Left ventricle myocardium inferior (tissue), 1 donor: ENCODE data around the gene CDH4. TPM values are rescaled to one million over a fixed set of nuclear protein-coding genes. Genes with fewer than 3 reads are reported as not detected.

Experiments used
- DNase-seq: peaks from one replicate; pipeline ENCODE4 v3.0.0-alpha.2; 2020
- H3K27ac ChIP-seq: fragments of 200-600 bp; replicated peaks from 2 replicates; pipeline ENCODE4 v1.8.0; 2021
- H3K27me3 ChIP-seq: fragments of 200-600 bp; 2 replicates; pipeline ENCODE4 v1.8.0; 2021; ENCODE audit warnings: low read depth
- H3K36me3 ChIP-seq: fragments of 200-600 bp; 2 replicates; pipeline ENCODE4 v1.8.0; 2021
- H3K4me1 ChIP-seq: fragments of 200-600 bp; 2 replicates; pipeline ENCODE4 v1.8.0; 2021
- H3K4me3 ChIP-seq: fragments of 200-600 bp; 2 replicates; pipeline ENCODE4 v1.8.0; 2021; ENCODE audit warnings: mild to moderate bottlenecking, moderate library complexity
- H3K9me3 ChIP-seq: fragments of 200-600 bp; replicated peaks from 2 replicates; pipeline ENCODE4 v1.8.0; 2021
- intact Hi-C: fragments of 100-400 bp; cut with micrococcal nuclease; formaldehyde crosslinking; loops from one replicate; pipeline ENCODE4 v1.11.0; 2022
- total RNA-seq: library from RNA; stranded (reverse); fragmentation: NEBNext Ultra II Directional; extraction: Animal tissue kit (Norgen Biotek cat#: 25700); gene quantifications from one replicate; pipeline ENCODE4 v1.2.1, GENCODE V29; 2021
- TF ChIP-seq, protein P1 (sequence below): fragments of 200-600 bp; IDR thresholded peaks from 2 replicates; pipeline ENCODE4 v1.8.0; 2021; ENCODE audit warnings: antibody characterized with exemption, mild to moderate bottlenecking, borderline replicate concordance
- donor health status: DM: no; HTN: yes; CAD: no; lungs with severe emphysema.

CDH4 gene
- total RNA-seq, 1 donor from 2014 or later: 0.05 TPM

DNA sequence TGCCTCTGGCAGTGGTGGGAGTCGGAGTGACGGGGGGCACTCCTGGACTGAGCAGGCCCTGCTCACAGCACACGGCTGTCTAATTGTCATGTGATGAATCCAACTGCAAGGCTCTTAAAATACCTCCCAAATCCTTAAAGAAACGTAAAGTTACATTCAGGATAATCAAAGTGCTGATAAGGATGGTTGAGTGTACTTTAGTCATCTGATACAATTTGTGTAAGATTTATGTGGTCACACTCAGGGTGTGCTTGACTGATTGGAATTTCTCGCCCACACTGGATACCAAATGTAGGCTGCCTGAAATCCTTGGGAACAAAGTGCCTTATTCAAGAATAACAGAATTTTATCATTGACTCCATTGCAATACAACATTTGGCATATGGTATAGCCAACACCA lies 238.7 kb downstream of the CDH4 start:
- intact Hi-C loops: no loop called here
- Histone ChIP-seq H3K27me3 (peaks cover 66% of the 10 kb centered on the region), H3K27ac (no peak overlapping the region), H3K36me3 (no peaks in the 10 kb centered on the region), H3K9me3 (no peaks in the 10 kb centered on the region), H3K4me3 (no peak overlapping the region), H3K4me1 (no peaks in the 10 kb centered on the region)
- no peak for DNase-seq
- TF ChIP-seq, protein P1, sequence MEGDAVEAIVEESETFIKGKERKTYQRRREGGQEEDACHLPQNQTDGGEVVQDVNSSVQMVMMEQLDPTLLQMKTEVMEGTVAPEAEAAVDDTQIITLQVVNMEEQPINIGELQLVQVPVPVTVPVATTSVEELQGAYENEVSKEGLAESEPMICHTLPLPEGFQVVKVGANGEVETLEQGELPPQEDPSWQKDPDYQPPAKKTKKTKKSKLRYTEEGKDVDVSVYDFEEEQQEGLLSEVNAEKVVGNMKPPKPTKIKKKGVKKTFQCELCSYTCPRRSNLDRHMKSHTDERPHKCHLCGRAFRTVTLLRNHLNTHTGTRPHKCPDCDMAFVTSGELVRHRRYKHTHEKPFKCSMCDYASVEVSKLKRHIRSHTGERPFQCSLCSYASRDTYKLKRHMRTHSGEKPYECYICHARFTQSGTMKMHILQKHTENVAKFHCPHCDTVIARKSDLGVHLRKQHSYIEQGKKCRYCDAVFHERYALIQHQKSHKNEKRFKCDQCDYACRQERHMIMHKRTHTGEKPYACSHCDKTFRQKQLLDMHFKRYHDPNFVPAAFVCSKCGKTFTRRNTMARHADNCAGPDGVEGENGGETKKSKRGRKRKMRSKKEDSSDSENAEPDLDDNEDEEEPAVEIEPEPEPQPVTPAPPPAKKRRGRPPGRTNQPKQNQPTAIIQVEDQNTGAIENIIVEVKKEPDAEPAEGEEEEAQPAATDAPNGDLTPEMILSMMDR: no peak

- H3K36me3 ChIP-seq: no peaks in the 10 kb centered on the region
- H3K4me3 ChIP-seq: no peak overlapping the region
- no peaks in the 10 kb centered on the region for H3K9me3 ChIP-seq
- peaks cover 68% of the 10 kb centered on the region for H3K27me3 ChIP-seq
- H3K27ac ChIP-seq: no peak overlapping the region
- DNase-seq: no peak
- TF ChIP-seq, protein P1: no peak
- intact Hi-C loops: no loop called here
- H3K4me1 ChIP-seq: no peaks in the 10 kb centered on the region
These were observed 240.0 kb downstream of the CDH4 start for GRCh38 chr20:61492065-61492464.

DNA sequence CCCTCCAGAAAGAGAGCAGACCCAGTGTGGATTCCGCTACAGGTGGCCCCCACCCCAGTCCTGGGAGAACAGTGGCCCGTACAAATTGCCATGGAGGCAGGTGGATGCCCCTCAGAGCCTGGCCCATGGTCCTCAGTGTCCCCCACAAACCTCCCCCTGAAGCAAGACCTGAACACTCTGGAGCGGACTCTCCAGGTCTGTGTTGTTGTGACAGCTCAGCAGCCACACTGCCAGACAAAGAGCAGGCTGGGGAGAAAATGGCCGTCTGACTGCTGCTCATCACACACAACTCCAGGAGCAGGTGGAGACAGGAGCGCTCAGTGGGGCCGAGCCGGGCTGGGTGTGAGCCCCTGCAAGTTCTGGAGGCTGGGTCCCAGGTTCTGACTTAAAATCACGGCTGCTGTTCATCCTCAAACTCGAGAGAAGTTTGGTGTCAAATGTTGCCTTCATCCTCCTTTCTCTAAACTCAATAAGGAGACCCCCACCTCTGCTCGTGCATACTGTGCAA lies 241.8 kb downstream of the CDH4 start:
- peaks cover 67% of the 10 kb centered on the region for H3K27me3 ChIP-seq
- intact Hi-C loops: no loop called here
- H3K9me3 ChIP-seq: no peaks in the 10 kb centered on the region
- H3K4me1 ChIP-seq: no peaks in the 10 kb centered on the region
- no peak overlapping the region for H3K27ac ChIP-seq
- no peak overlapping the region for H3K4me3 ChIP-seq
- TF ChIP-seq, protein P1: no peak
- DNase-seq: no peak
- H3K36me3 ChIP-seq: no peaks in the 10 kb centered on the region

DNA sequence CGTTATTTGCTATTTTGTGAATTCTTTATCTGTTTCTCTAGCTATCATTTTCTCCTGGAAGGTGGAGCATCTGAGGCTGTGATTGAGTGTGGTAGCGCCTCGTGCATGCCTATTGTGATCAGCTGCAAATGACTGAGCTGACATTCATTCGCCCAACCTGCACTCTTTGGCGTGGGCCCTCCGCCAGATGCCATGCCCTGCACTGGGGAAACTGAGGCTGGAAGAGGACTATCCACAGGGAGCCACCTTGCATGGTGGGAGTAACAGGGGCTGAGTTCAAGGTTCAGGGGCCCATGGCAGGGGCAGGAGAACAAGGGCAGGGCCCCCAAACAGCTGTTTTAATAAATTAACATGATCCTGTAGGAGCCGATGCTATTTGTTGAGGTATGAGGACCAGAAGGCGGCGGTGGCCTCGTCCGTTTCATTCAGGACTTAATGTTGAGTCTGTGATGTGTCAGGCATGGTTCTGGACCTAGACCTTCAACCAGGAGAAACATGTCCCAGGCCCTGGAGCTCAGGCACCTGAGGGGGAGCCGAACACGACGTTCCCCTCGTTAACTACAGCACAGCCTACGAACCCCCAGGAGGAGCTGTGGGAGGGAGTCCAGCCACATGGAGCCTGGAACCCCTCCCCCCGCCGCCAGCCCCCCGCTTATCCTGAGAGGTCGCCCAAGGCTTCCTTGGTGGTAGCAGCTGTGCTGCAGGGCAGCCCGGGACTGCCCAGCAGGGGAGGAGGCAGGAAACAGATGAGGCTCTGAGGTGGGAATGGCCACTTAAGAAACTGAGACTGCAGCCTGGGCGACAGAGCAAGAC lies 242.9 kb downstream of the CDH4 start:
- DNase-seq: no peak
- Histone ChIP-seq H3K27ac (no peak overlapping the region), H3K27me3 (peaks cover 57% of the 10 kb centered on the region), H3K4me1 (no peaks in the 10 kb centered on the region), H3K9me3 (no peaks in the 10 kb centered on the region), H3K36me3 (no peaks in the 10 kb centered on the region), H3K4me3 (no peak overlapping the region)
- TF ChIP-seq, protein P1: no peak
- intact Hi-C loops: no loop called here

GRCh38 chr20:61497029-61497627 lies 245.1 kb downstream of the CDH4 start:
- Histone ChIP-seq H3K36me3 (no peaks in the 10 kb centered on the region), H3K4me3 (no peak overlapping the region), H3K4me1 (no peaks in the 10 kb centered on the region), H3K27ac (no peak overlapping the region), H3K9me3 (no peaks in the 10 kb centered on the region), H3K27me3 (peaks cover 57% of the 10 kb centered on the region)
- no peak for DNase-seq
- intact Hi-C loops: no loop called here
- TF ChIP-seq, protein P1: no peak
